Measurements from ENCODE around the gene MEI1.

The MEI1 gene

DNA sequence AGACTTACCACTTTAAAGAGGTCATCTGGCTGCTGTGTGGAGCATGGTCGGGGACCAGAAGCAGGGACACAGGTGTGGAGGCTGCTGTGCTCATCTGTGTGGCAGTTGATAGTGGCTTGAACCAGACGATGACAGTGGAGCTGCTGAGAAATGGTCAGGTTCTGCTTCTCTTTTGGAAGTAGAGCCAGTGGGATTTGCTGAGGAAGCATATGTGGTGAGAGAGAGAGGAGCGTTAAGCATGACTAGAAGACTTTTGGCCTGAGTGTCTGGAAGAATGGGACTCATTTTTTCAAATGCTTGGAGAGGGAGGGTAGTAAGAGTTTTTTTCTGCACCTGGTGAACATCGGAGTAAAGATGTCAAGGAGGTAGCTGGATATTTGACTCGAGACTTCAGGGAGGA lies 121.1 kb downstream of the MEI1 start:
- no peak for DNase-seq (ENCODE audit: low read depth)
- H3K4me3 ChIP-seq (ENCODE audit: control insufficient read depth, low read depth, low read length), result no peak overlapping the region

DNA sequence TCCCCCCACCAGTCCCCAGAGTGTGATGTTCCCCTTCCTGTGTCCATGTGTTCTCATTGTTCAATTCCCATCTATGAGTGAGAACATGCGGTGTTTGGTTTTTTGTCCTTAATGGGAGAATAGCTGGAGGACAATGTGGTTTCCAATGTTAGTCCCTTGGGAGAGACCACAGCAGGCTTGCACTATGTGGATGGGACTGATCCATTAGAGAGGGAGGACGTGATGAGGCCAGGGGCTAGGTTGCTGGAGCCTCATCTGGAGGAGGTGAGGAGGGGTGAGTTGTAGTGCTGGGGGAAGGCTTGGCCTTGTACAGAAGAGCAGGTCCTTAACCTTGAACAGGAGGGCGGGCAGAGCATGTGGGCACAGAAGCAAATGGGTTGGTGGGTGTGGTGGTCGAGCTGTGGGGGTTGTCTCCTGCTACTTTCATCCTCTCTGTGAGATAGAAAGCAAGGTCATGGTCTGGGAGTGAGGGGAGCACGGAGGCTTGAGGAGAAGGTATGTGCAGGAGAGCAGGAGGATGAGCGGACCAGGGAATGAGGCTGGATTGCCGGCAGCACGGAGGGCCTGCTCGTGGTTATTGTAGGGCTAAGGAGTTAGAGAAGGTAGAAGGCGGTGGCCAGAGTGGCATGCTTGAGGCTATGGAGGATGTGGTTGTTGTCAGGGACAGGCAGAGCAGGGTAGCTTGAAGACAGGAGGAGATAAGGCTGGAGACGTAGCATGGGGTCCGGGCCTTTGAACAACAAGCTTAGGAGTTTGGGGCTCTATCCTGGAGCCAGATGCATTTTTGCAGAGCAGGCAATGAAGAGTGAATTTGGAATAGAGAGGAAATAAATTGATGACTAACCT lies 122.4 kb downstream of the MEI1 start:
- H3K4me3 ChIP-seq (ENCODE audit: control insufficient read depth, low read depth, low read length), result no peak overlapping the region

More for the DNA sequence above, 121.1 kb downstream of the MEI1 start:
- TF ChIP-seq, protein P1, sequence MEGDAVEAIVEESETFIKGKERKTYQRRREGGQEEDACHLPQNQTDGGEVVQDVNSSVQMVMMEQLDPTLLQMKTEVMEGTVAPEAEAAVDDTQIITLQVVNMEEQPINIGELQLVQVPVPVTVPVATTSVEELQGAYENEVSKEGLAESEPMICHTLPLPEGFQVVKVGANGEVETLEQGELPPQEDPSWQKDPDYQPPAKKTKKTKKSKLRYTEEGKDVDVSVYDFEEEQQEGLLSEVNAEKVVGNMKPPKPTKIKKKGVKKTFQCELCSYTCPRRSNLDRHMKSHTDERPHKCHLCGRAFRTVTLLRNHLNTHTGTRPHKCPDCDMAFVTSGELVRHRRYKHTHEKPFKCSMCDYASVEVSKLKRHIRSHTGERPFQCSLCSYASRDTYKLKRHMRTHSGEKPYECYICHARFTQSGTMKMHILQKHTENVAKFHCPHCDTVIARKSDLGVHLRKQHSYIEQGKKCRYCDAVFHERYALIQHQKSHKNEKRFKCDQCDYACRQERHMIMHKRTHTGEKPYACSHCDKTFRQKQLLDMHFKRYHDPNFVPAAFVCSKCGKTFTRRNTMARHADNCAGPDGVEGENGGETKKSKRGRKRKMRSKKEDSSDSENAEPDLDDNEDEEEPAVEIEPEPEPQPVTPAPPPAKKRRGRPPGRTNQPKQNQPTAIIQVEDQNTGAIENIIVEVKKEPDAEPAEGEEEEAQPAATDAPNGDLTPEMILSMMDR (conservative IDR thresholded peaks at IDR 0.05; ENCODE audit: control insufficient read depth, insufficient read depth, low read depth, low read length), result no peak

DNA sequence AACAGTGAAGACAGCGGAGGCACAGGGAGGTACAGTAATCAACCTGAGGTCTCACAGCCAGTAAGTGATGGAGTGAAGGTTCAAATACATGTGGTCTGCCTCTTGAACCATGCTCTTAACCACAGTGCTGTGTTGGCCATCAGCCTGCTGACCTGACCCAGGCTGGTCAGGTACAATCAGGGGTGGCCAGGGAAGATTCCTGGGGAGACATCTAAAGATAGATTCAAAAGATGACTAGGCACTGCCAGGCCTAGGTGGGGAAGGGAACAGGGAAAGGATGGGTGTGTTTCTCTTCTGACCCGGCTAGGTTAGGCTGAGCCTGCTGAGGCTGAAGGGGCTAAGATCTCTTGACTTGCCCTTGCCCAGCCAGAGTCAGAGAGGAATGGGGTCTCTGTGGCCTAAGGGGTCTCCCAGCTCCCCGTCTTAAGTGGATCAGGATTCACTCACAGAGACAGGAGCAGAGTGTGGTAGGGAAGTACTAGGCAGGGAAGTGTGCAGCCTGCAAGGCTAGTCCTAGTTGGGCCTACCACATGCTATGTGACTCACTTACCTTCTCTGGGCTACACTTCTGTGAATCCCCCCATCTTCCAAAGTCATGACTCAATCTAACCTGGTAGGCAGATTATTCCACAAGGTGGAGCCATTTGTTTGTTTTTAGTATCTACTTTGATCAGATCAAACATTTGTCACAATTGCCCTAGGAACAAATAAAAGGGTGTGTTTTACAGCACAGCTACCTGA lies 123.2 kb downstream of the MEI1 start:
- H3K4me3 ChIP-seq (ENCODE audit: control insufficient read depth, low read depth, low read length), result no peak overlapping the region
- DNase-seq (ENCODE audit: low read depth), result peak; percentile 85
- TF ChIP-seq, protein P1 (conservative IDR thresholded peaks at IDR 0.05; ENCODE audit: control insufficient read depth, insufficient read depth, low read depth, low read length), result peak; percentile 51

More for the DNA sequence above, 122.4 kb downstream of the MEI1 start:
- no peak for DNase-seq (ENCODE audit: low read depth)
- TF ChIP-seq, protein P1 (conservative IDR thresholded peaks at IDR 0.05; ENCODE audit: control insufficient read depth, insufficient read depth, low read depth, low read length), result no peak

DNA sequence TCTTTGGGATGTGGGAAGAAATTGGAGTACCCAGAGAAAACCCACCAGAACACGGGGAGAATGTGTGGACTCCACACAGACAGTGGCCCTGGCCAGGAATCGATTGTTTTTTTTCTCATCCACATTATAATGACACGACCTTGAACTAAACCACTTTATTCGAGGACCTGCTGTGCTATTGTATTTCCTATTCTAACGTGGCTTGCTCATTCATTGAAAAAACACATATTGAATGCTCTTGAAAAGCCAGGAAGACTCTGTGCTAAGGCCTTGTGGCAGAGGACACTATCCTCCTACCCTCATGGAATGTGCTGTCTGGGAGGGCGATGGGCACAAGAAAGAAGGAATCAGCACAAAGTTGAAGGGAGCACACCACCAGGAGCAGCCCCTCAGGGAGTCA lies 124.5 kb downstream of the MEI1 start:
- DNase-seq (ENCODE audit: low read depth), result no peak
- TF ChIP-seq, protein P1 (conservative IDR thresholded peaks at IDR 0.05; ENCODE audit: control insufficient read depth, insufficient read depth, low read depth, low read length), result no peak

DNA sequence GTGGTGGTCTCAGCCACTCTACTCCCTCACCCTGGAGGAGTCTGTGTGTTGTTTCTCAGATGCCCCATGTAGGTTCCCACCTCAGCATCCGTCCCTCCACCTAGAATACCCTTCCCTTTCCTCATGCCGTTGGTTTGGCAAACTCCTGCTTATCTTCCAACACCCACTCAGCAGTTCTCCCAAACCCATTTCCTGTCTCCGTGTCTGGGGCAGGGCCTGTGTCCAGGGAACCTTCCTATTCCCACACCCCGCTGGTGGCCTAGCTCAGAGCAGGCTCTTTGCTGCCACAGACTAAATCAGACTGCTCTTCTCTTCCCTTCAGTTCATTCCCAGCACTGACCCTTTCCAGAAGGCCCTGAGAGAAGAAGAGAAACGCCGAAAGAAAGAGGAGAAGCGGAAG lies 126.1 kb downstream of the MEI1 start:
- TF ChIP-seq, protein P1 (conservative IDR thresholded peaks at IDR 0.05; ENCODE audit: control insufficient read depth, insufficient read depth, low read depth, low read length), result no peak
- no peak overlapping the region for H3K4me3 ChIP-seq (ENCODE audit: control insufficient read depth, low read depth, low read length)
- peak; percentile 42 for DNase-seq (ENCODE audit: low read depth)

More for the DNA sequence above, 124.5 kb downstream of the MEI1 start:
- H3K4me3 ChIP-seq (ENCODE audit: control insufficient read depth, low read depth, low read length), result no peak overlapping the region

DNA sequence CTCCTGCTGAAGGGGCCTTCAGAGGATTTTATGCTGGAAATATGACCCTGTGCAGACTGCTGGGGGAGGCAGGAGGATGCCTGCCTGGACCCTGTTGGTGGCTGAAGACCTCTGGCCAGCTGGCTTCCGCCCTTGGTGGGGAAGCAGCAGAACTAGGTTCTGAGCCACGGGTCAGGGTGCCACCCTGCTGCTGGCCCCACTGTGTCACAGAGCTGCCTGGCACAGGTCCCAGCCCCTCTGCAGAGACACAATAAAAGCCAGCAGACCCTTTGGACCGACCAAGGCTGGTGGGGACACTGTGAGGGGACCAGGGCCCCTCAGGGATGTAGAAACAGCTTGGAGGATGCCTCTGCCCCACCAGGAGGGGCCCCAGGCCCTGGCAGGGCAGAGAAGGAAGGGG lies 126.7 kb downstream of the MEI1 start:
- TF ChIP-seq, protein P1 (conservative IDR thresholded peaks at IDR 0.05; ENCODE audit: control insufficient read depth, insufficient read depth, low read depth, low read length), result no peak
- no peak overlapping the region for H3K4me3 ChIP-seq (ENCODE audit: control insufficient read depth, low read depth, low read length)
- no peak for DNase-seq (ENCODE audit: low read depth)
